Endothelial cell of umbilical vein (primary cell): ENCODE results near the gene ANO6. TPM values are rescaled to one million over a fixed set of nuclear protein-coding genes. Genes with fewer than 3 reads are reported as not detected.

Source experiments
- BruUV-seq: library from RNA; stranded (reverse); fragments of 400-500 nt; replicated peaks from 2 replicates; lab custom pipeline; 2021; lab: Mats Ljungman, UMichigan
- CTCF ChIA-PET: fragments of 300-600, 350-600 bp; sonication (Branson Sonifier 250); formaldehyde crosslinking; loops from one replicate; lab custom pipeline; 2021; ENCODE audit warnings: antibody characterized with exemption, inconsistent platforms; lab: Charles Lee
- POLR2A ChIA-PET: fragments of 300-600, 350-600 bp; sonication (Branson Sonifier 250); formaldehyde crosslinking; loops from one replicate; lab custom pipeline; 2021; ENCODE audit warnings: antibody characterized with exemption, inconsistent platforms; lab: Charles Lee
- DNase-seq: peaks from one replicate; pipeline ENCODE4 v3.0.0-alpha.2; 2011; ENCODE audit warnings: low read depth, low spot score
- FAIRE-seq: peaks from 2 replicates; lab custom pipeline; 2011; peaks lifted over from hg19 to GRCh38; lab: Jason Lieb, UNC
- H2AFZ ChIP-seq: 2 replicates; pipeline ENCODE4 v1.6.0; 2012; ENCODE audit warnings: low read depth, low read length, control low read depth, inconsistent platforms
- H3K27ac ChIP-seq: 2 replicates; pipeline ENCODE4 v1.5.1; 2011; ENCODE audit warnings: low read depth, mild to moderate bottlenecking, control low read depth, low read length, moderate library complexity; ENCODE audit not compliant: insufficient read depth
- H3K27me3 ChIP-seq, 2 experiments: 2 replicates each; pipeline versions ENCODE4 v1.6.0 to v1.6.1; 2011; ENCODE audit warnings: low read length in 2 of 2, mixed read lengths in 1 of 2; ENCODE audit not compliant: control insufficient read depth in 2 of 2, insufficient read depth in 2 of 2
- H3K36me3 ChIP-seq, 2 experiments: 2 replicates in 1 of 2; 3 replicates in 1 of 2; pipeline ENCODE4 v1.5.1; 2011; ENCODE audit warnings: low read length in 2 of 2, mild to moderate bottlenecking in 1 of 2, moderate library complexity in 1 of 2; ENCODE audit not compliant: control insufficient read depth in 2 of 2, insufficient read depth in 2 of 2; ENCODE audit errors: extremely low read depth in 1 of 2
- H3K4me1 ChIP-seq: 3 replicates; pipeline ENCODE4 v1.5.1; 2011; ENCODE audit warnings: mild to moderate bottlenecking, low read length; ENCODE audit not compliant: control insufficient read depth, insufficient read depth; ENCODE audit errors: extremely low read depth
- H3K4me2 ChIP-seq: 2 replicates; pipeline ENCODE4 v1.6.1; 2011; ENCODE audit warnings: low read length, control low read depth, mixed read lengths; ENCODE audit not compliant: insufficient read depth
- H3K4me3 ChIP-seq, 3 experiments: fragments of 200-600 bp in 1 of 3; sonication (generic), shearing (Covaris generic) in 1 of 3; replicated peaks in 1 of 3; 2 replicates each; pipeline ENCODE4 v1.5.1; 2011 to 2016; ENCODE audit warnings: control low read depth in 3 of 3, low read length in 3 of 3, mild to moderate bottlenecking in 2 of 3, inconsistent platforms in 1 of 3, low read depth in 1 of 3, moderate library complexity in 1 of 3; ENCODE audit not compliant: insufficient read depth in 1 of 3
- H3K79me2 ChIP-seq: 2 replicates; pipeline ENCODE4 v1.6.0; 2012; ENCODE audit warnings: low read length, inconsistent platforms; ENCODE audit not compliant: control insufficient read depth, insufficient read depth
- H3K9ac ChIP-seq: replicated peaks from 2 replicates; pipeline ENCODE3; 2011; ENCODE audit warnings: low read length, control low read depth; ENCODE audit not compliant: insufficient read depth; ENCODE audit errors: extremely low read depth
- H3K9me1 ChIP-seq: replicated peaks from 3 replicates; pipeline ENCODE4 v1.6.0; 2011; ENCODE audit warnings: mild to moderate bottlenecking, low read length; ENCODE audit not compliant: control insufficient read depth, insufficient read depth; ENCODE audit errors: extremely low read depth
- H3K9me3 ChIP-seq: replicated peaks from 2 replicates; pipeline ENCODE4 v1.5.1; 2012; ENCODE audit warnings: low read length, inconsistent platforms; ENCODE audit not compliant: control insufficient read depth, insufficient read depth
- H4K20me1 ChIP-seq: replicated peaks from 2 replicates; pipeline ENCODE3; 2011; ENCODE audit warnings: mild to moderate bottlenecking, low read length; ENCODE audit not compliant: control insufficient read depth, insufficient read depth; ENCODE audit errors: extremely low read depth
- EZH2 ChIP-seq: IDR thresholded peaks from 2 replicates; pipeline ENCODE4 v1.6.1; 2012; ENCODE audit warnings: borderline replicate concordance, low read depth, mild to moderate bottlenecking, moderate library complexity, low read length, inconsistent platforms; ENCODE audit not compliant: severe bottlenecking
- FOS ChIP-seq: IDR thresholded peaks from 2 replicates; pipeline ENCODE4 v1.6.1; 2011; ENCODE audit warnings: mild to moderate bottlenecking, low read length, moderate library complexity, borderline replicate concordance; ENCODE audit not compliant: insufficient read depth
- GATA2 ChIP-seq: IDR thresholded peaks from 2 replicates; pipeline ENCODE4 v1.7.0; 2011; ENCODE audit warnings: low read depth, mild to moderate bottlenecking, moderate library complexity, mixed read lengths, low read length; ENCODE audit not compliant: insufficient read length, insufficient read depth
- JUN ChIP-seq: IDR thresholded peaks from 2 replicates; pipeline ENCODE4 v1.6.1; 2011; ENCODE audit warnings: borderline replicate concordance, low read depth; ENCODE audit not compliant: insufficient read length, insufficient read depth
- MYC ChIP-seq: IDR thresholded peaks from one replicate; pipeline ENCODE4 v1.6.1; 2011; ENCODE audit warnings: mild to moderate bottlenecking, low read depth, low read length
- POLR2A ChIP-seq: IDR thresholded peaks from 2 replicates; pipeline ENCODE4 v1.6.1; 2012; ENCODE audit warnings: low read depth, mild to moderate bottlenecking, control low read depth, low read length
- POLR2AphosphoS5 ChIP-seq: IDR thresholded peaks from 2 replicates; pipeline ENCODE4 v1.6.1; 2012; ENCODE audit warnings: low read depth, mild to moderate bottlenecking, control low read depth, low read length, moderate library complexity; ENCODE audit not compliant: insufficient read depth
- dilution Hi-C: fragments of 300-500 bp; cut with MboI; formaldehyde crosslinking; loops from one replicate; pipeline ENCODE4 v1.15.0; 2019; ENCODE audit warnings: low sequenced_read_pairs; ENCODE audit not compliant: extremely low pct_ligation_motif_present
- intact Hi-C: fragments of 100-400 bp; cut with micrococcal nuclease; formaldehyde crosslinking; loops from one replicate; pipeline ENCODE4 v1.10.0; 2022
- polyA plus RNA-seq, 4 experiments: library from polyadenylated mRNA; depleted of rRNA in 3 of 4; stranded (reverse) in 3 of 4; unstranded in 1 of 4; fragments of >200 nt; gene quantifications; 2 replicates each; pipeline versions ENCODE4 v1.2.1 to v1.2.3, GENCODE V29; 2011 to 2012; ENCODE audit warnings: missing spikeins in 1 of 4
- total RNA-seq: library from RNA; stranded (reverse); gene quantifications from 2 replicates; pipeline ENCODE4 v1.2.3, GENCODE V29; 2021
- TF ChIP-seq, protein P1 (sequence below): IDR thresholded peaks from 2 replicates; pipeline ENCODE4 v1.6.1; 2011; ENCODE audit not compliant: insufficient read depth, insufficient read length
- TF ChIP-seq, protein P2 (sequence below), 2 donors: IDR thresholded peaks; 1 replicate in 1 of 2; 2 replicates in 1 of 2; pipeline ENCODE4 v1.5.1; 2011; ENCODE audit warnings: low read length in 2 of 2, mild to moderate bottlenecking in 2 of 2, moderate library complexity in 2 of 2, control low read depth in 1 of 2, inconsistent platforms in 1 of 2, low read depth in 1 of 2; ENCODE audit not compliant: insufficient read depth in 1 of 2; ENCODE audit errors: extremely low read depth in 1 of 2

Gene ANO6
- total and polyA plus RNA-seq, 2 donors (not counting 3 experiments of a cell fraction or from before 2014, with no cell fraction given), result 21.3 to 67.6 TPM

DNA sequence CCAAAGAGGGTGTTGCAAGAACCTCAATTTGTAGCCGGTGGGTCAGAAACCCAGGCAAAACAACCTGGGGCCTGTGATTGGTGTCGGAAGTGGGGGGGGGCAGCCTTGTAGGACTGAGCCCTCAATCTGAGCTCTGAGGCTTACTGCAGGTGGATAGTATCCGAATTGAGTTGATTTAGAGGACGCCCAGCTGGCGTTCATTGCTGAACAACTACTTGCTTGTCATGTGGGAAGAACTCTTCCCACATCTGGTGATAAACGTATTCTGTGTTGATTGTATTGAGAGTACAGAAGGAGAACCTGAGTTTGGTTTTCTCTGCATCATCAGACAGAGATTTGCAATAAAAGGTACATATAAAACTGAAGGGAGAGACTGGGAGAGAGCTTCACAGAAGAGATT lies 5.1 kb downstream of the ANO6 start:
- DNase-seq, result no peak
- no peak overlapping the region for H2AFZ ChIP-seq
- FAIRE-seq, result no peak
- TF ChIP-seq POLR2A, result no peak
- TF ChIP-seq, protein P1, sequence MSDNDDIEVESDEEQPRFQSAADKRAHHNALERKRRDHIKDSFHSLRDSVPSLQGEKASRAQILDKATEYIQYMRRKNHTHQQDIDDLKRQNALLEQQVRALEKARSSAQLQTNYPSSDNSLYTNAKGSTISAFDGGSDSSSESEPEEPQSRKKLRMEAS, result no peak
- no peak for TF ChIP-seq GATA2
- TF ChIP-seq FOS, result no peak
- TF ChIP-seq, protein P2, sequence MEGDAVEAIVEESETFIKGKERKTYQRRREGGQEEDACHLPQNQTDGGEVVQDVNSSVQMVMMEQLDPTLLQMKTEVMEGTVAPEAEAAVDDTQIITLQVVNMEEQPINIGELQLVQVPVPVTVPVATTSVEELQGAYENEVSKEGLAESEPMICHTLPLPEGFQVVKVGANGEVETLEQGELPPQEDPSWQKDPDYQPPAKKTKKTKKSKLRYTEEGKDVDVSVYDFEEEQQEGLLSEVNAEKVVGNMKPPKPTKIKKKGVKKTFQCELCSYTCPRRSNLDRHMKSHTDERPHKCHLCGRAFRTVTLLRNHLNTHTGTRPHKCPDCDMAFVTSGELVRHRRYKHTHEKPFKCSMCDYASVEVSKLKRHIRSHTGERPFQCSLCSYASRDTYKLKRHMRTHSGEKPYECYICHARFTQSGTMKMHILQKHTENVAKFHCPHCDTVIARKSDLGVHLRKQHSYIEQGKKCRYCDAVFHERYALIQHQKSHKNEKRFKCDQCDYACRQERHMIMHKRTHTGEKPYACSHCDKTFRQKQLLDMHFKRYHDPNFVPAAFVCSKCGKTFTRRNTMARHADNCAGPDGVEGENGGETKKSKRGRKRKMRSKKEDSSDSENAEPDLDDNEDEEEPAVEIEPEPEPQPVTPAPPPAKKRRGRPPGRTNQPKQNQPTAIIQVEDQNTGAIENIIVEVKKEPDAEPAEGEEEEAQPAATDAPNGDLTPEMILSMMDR (IDR thresholded peaks at IDR 0.05; ENCODE audit: extremely low read depth in 1 of 2, insufficient read depth in 1 of 2, low read depth in 1 of 2, low read length in 2 of 2), result no peak
- no peak for TF ChIP-seq MYC
- TF ChIP-seq POLR2AphosphoS5, result no peak
- no peak for TF ChIP-seq EZH2
- no peak for TF ChIP-seq JUN
- H3K9me3 ChIP-seq, result no peaks in the 10 kb centered on the region
- no TSS peak for BruUV-seq
- H3K9me1 ChIP-seq, result no peaks in the 10 kb centered on the region
- dilution Hi-C loops, result no loop called here
- H3K36me3 ChIP-seq, result no peaks in the 10 kb centered on the region
- no peak overlapping the region for H3K27ac ChIP-seq
- no peak overlapping the region for H3K4me2 ChIP-seq
- no peak overlapping the region for H3K4me3 ChIP-seq
- H3K27me3 ChIP-seq, result no peaks in the 10 kb centered on the region
- intact Hi-C loops, result no loop called here
- H3K79me2 ChIP-seq, result peaks cover 97% of the 10 kb centered on the region
- H3K9ac ChIP-seq, result no peak overlapping the region
- peaks cover 5% of the 10 kb centered on the region for H4K20me1 ChIP-seq
- CTCF ChIA-PET, result interaction anchor here (0.8 to 1.5 kb wide), 3 partner anchors 11 to 48 kb away, joined by 3 to 5 read pairs (median 3); no protein-coding TSS in a partner anchor
- peaks cover 8% of the 10 kb centered on the region for H3K4me1 ChIP-seq
- POLR2A ChIA-PET, result no interaction called here
